ENCODE measurements around the gene HDAC4. TPM values are rescaled to one million over a fixed set of nuclear protein-coding genes. Genes with fewer than 3 reads are reported as not detected.

Gene HDAC4
- total and polyA plus RNA-seq, 3 donors from 2014 or later: 29.0 to 67.5 (median 58.7) TPM

DNA sequence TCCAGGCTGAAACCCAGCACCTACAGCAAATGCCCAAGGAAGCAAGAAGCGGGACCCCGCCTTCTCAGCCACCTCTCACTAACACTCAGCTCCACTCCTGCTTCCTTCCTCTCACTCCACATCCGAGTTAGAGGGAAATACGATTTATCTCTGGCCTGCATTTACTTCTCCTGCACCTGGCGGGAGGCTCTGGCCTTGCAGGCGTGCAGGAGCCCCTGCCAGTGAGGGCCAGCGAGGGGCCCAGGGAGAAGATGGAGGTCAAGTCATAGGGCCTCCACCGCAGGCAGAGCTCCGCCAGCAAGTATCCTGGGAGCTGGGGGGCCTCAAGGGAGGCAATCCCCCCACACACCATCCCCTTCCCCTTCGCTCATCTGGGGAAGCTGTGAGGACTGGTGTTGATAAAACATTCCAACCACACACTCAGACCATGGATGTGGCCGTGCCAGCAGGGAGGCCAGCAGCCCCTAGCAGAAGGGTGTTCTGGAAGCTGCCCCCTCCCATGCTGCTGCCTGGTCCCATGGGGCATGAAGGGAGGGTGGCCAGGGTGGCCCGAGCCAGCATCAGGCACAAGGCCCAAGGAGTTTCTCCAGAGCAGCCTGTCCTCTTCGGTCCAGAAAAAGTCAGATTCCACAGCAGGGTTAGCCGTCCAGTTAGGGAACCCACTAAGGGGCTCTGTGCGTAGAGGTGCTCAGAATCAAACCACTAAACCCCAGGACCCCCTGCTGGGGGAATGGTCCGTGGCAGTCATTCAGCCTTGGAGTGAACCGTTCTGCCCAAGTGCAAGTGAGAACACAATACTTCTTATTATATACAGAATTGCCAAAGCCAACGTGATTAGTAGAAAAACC is 91.2 kb downstream of the HDAC4 start:
- intact Hi-C loops (cut with DNase I; ENCODE audit: low total_unique reads): no loop called here
- no peaks in the 10 kb centered on the region for H3K27me3 ChIP-seq

GRCh38 chr2:239308661-239309397 is 92.0 kb downstream of the HDAC4 start:
- peak; percentile 68 for DNase-seq
- H3K9me3 ChIP-seq: no peaks in the 10 kb centered on the region
- H3K4me1 ChIP-seq: peaks cover 55% of the 10 kb centered on the region
- H3K27ac ChIP-seq: peak overlapping the region; percentile 75 to 76
- no peak for TF ChIP-seq POLR2A (IDR thresholded peaks at IDR 0.05)
- TF ChIP-seq, protein P1, sequence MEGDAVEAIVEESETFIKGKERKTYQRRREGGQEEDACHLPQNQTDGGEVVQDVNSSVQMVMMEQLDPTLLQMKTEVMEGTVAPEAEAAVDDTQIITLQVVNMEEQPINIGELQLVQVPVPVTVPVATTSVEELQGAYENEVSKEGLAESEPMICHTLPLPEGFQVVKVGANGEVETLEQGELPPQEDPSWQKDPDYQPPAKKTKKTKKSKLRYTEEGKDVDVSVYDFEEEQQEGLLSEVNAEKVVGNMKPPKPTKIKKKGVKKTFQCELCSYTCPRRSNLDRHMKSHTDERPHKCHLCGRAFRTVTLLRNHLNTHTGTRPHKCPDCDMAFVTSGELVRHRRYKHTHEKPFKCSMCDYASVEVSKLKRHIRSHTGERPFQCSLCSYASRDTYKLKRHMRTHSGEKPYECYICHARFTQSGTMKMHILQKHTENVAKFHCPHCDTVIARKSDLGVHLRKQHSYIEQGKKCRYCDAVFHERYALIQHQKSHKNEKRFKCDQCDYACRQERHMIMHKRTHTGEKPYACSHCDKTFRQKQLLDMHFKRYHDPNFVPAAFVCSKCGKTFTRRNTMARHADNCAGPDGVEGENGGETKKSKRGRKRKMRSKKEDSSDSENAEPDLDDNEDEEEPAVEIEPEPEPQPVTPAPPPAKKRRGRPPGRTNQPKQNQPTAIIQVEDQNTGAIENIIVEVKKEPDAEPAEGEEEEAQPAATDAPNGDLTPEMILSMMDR (IDR thresholded peaks at IDR 0.05): peak in 1 of 3 experiments; percentile 11
- H3K36me3 ChIP-seq (ENCODE audit: low read depth, missing control alignments): no peaks in the 10 kb centered on the region
- 30 to 39% methylated on average over 27 to 33 of the region's 33 CpGs for WGBS, 2 donors
- intact Hi-C loops (cut with DNase I; ENCODE audit: low total_unique reads): no loop called here
- peak overlapping the region in 1 of 2 donors; percentile 39 for H3K4me3 ChIP-seq
- no peaks in the 10 kb centered on the region for H3K27me3 ChIP-seq

More for the DNA sequence above, 91.2 kb downstream of the HDAC4 start:
- Histone ChIP-seq H3K4me1 (peaks cover 47% of the 10 kb centered on the region), H3K4me3 (no peak overlapping the region), H3K27ac (peak overlapping the region; percentile 75 to 76), H3K36me3 (ENCODE audit: low read depth, missing control alignments) (no peaks in the 10 kb centered on the region), H3K9me3 (no peaks in the 10 kb centered on the region)
- TF ChIP-seq, protein P1 (IDR thresholded peaks at IDR 0.05): no peak
- no peak for TF ChIP-seq POLR2A (IDR thresholded peaks at IDR 0.05)
- 46 to 56% methylated on average over 12 to 18 of the region's 18 CpGs for WGBS, 2 donors
- DNase-seq: peak; percentile 14

GRCh38 chr2:239307921-239308613 is 92.8 kb downstream of the HDAC4 start:
- Histone ChIP-seq H3K27ac (peak overlapping the region; percentile 75 to 76), H3K27me3 (no peaks in the 10 kb centered on the region), H3K4me3 (peak overlapping the region in 1 of 2 donors; percentile 39), H3K9me3 (no peaks in the 10 kb centered on the region), H3K36me3 (ENCODE audit: low read depth, missing control alignments) (no peaks in the 10 kb centered on the region), H3K4me1 (peaks cover 52% of the 10 kb centered on the region)
- DNase-seq: peak; percentile 13
- TF ChIP-seq POLR2A (IDR thresholded peaks at IDR 0.05): no peak
- TF ChIP-seq, protein P1 (IDR thresholded peaks at IDR 0.05): no peak
- WGBS, 2 donors: 61 to 70% methylated on average over 16 of the region's 16 CpGs
- intact Hi-C loops (cut with DNase I; ENCODE audit: low total_unique reads): no loop called here

DNA sequence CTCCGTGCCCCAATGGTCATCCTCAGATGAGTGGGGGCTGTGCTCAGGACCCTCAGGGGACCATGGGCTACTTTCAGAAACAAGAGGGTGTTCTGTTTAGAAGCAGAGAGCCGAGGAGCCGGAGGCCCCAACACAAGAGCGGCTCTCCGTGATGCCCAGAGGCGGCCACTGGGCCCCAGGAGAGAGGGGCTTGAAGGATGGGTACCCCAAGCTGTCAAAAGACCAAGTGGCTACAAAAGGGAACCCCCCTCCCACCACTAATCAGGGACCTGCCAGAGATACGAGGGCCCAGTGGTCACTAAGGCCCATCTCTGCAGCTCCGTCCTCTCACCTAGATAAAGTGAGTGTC is 93.6 kb downstream of the HDAC4 start:
- TF ChIP-seq, protein P1 (IDR thresholded peaks at IDR 0.05): no peak
- TF ChIP-seq POLR2A (IDR thresholded peaks at IDR 0.05): no peak
- Histone ChIP-seq H3K36me3 (ENCODE audit: low read depth, missing control alignments) (no peaks in the 10 kb centered on the region), H3K4me1 (peaks cover 58% of the 10 kb centered on the region), H3K27ac (no peak overlapping the region), H3K9me3 (no peaks in the 10 kb centered on the region), H3K27me3 (no peaks in the 10 kb centered on the region), H3K4me3 (no peak overlapping the region)
- 94 to 96% methylated on average over 5 to 8 of the region's 8 CpGs for WGBS, 2 donors
- intact Hi-C loops (cut with DNase I; ENCODE audit: low total_unique reads): no loop called here
- DNase-seq: no peak

Measured in testis (tissue), 3 donors.